ENCODE results near the gene ZFP36L1. TPM values are rescaled to one million over a fixed set of nuclear protein-coding genes. Genes with fewer than 3 reads are reported as not detected.
A peak's percentile ranks its signal among the peaks of the same experiment; 100 is the strongest.

The ZFP36L1 gene
- total RNA-seq, 1 experiment from 2014 or later: 94.8 TPM

DNA sequence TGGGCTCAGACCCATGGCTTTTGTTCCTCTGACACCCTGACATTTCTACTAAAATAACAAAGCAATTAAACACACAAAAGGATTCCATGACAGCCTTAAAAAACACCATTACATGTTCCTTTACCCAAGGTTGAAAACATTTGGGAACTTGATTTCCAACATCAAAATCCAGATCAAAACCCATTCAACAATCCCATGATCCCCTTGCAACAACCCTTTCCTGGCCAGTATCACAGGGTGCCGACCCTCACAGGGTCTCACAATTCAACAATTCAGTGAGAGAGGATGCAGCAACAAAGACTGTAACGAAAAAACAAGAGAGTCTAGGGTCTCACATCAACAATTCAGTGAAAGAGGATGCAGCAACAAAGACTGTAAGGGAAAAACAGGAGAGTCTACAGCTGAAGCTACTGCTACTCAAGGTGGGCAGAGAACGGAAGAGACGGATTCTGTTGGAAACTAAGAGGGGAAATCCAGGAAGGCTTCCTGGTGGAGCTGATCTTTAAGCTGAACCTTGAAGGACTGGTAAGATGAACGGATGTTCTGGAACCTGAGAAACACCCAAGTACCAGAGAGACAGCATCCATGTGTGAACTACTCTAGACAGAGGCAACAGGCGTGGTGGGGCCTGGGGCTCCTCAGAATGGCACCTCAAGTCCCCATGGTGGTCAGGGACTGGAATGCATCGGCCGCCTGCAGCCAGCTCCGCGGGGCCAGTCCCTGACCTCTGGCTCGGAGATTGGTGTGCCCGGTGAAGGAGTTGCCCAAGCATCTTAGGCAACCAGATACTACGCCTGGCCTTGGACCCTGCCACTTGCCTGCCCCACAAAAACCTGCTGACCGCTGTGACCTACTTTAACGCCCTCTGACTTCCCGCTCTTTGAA is 22.7 kb upstream of the ZFP36L1 start:
- Mint-ChIP-seq H3K36me3 (ENCODE audit: insufficient read depth, unreplicated experiment) (peaks cover 5% of the 10 kb centered on the region), H3K9me3 (ENCODE audit: unreplicated experiment) (no peaks in the 10 kb centered on the region), H3K4me3 (ENCODE audit: unreplicated experiment) (peak overlapping the region; percentile 77), H3K27ac (ENCODE audit: unreplicated experiment) (peak overlapping the region; percentile 90), H3K4me1 (ENCODE audit: low read depth, unreplicated experiment) (peaks cover 18% of the 10 kb centered on the region), H3K27me3 (ENCODE audit: insufficient read depth, unreplicated experiment) (no peaks in the 10 kb centered on the region)
- BruUV-seq (replicated peaks): no TSS peak
- intact Hi-C loops (cut with micrococcal nuclease; ENCODE audit: unreplicated experiment): loop anchor here (1.0 to 10.0 kb wide), 9 partner anchors 22 to 979 kb away; partner anchors contain the start of gene ZFP36L1
- TF ChIP-seq, protein P1, sequence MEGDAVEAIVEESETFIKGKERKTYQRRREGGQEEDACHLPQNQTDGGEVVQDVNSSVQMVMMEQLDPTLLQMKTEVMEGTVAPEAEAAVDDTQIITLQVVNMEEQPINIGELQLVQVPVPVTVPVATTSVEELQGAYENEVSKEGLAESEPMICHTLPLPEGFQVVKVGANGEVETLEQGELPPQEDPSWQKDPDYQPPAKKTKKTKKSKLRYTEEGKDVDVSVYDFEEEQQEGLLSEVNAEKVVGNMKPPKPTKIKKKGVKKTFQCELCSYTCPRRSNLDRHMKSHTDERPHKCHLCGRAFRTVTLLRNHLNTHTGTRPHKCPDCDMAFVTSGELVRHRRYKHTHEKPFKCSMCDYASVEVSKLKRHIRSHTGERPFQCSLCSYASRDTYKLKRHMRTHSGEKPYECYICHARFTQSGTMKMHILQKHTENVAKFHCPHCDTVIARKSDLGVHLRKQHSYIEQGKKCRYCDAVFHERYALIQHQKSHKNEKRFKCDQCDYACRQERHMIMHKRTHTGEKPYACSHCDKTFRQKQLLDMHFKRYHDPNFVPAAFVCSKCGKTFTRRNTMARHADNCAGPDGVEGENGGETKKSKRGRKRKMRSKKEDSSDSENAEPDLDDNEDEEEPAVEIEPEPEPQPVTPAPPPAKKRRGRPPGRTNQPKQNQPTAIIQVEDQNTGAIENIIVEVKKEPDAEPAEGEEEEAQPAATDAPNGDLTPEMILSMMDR (IDR thresholded peaks at IDR 0.05; ENCODE audit: insufficient read depth in 1 of 2, low read depth in 1 of 2, low read length in 1 of 2, severe bottlenecking in 1 of 2, unreplicated experiment in 1 of 2): no peak
- DNase-seq: peak in 1 of 2 experiments; percentile 42
- ChIA-PET CTCF (interaction anchor here (0.5 to 3.1 kb wide), 8 partner anchors 9 to 566 kb away, joined by 3 to 12 read pairs (median 4); no protein-coding TSS in a partner anchor), POLR2A (interaction anchor here (1.9 kb wide), 1 partner anchor 22 kb away, joined by 14 read pairs; the partner anchor contains the start of gene ZFP36L1)
- H3K4me1 ChIP-seq: peaks cover 27% of the 10 kb centered on the region
- no peaks in the 10 kb centered on the region for H3K9me3 ChIP-seq
- H3K4me3 ChIP-seq (ENCODE audit: low read depth, low read length): peak overlapping the region; percentile 53
- no peaks in the 10 kb centered on the region; the same call in 1 of the 2 replicates for H3K36me3 ChIP-seq (ENCODE audit: control insufficient read depth, insufficient read depth, low read length)
- H3K27me3 ChIP-seq (replicated peaks; ENCODE audit: control insufficient read depth, insufficient read depth, low read length): no peaks in the 10 kb centered on the region

DNA sequence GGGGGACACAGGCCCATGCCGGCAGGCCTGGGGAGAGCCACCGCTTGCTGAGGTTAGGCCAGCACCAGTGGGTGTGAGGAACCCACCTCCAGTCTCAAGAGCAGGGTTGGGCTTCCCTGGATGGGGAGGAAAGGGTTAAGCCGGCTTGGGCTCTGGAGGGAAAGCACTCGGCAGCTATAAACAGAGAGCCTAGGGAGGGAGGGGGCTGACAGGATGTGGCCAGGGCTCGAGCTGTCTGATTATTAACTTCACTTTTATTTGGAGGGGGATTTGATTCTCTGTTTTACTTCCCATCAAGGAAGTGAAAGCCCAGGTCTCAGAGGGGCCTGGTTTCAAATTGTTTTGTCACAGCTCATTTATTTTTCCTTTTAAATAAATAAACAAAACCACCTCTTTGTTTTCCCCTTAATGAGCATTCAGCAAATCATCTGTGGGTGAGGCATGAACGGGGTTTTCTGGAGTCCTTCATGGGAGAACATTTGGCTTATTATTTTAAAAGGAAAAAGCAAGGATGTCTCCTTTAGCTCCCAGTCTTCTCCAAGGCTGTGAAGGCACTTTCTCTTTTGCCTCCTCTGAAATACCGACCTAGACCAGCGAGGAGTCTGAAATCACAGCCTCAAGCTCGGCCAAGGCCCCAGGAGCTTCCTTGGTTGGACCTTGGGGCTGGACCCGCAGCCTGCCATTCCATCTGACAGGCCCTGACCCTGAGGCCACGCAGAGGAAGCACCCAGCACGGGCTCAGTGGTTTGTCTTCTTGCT is 21.9 kb upstream of the ZFP36L1 start:
- BruUV-seq (replicated peaks): TSS peak; percentile 59

More for the DNA sequence above, 21.9 kb upstream of the ZFP36L1 start:
- ChIA-PET POLR2A (interaction anchor here (1.0 to 1.1 kb wide), 2 partner anchors 22 to 877 kb away, joined by 3 to 12 read pairs; partner anchors contain the start of gene ZFP36L1), CTCF (interaction anchor here (1.0 to 3.1 kb wide), 6 partner anchors 10 to 565 kb away, joined by 4 to 12 read pairs (median 4); no protein-coding TSS in a partner anchor)
- Mint-ChIP-seq H3K9me3 (ENCODE audit: unreplicated experiment) (no peaks in the 10 kb centered on the region), H3K4me3 (ENCODE audit: unreplicated experiment) (peak overlapping the region; percentile 77), H3K36me3 (ENCODE audit: insufficient read depth, unreplicated experiment) (peaks cover 5% of the 10 kb centered on the region), H3K4me1 (ENCODE audit: low read depth, unreplicated experiment) (peaks cover 18% of the 10 kb centered on the region), H3K27me3 (ENCODE audit: insufficient read depth, unreplicated experiment) (no peaks in the 10 kb centered on the region), H3K27ac (ENCODE audit: unreplicated experiment) (peak overlapping the region; percentile 90)
- no peak overlapping the region for H3K4me3 ChIP-seq (ENCODE audit: low read depth, low read length)
- intact Hi-C loops (cut with micrococcal nuclease; ENCODE audit: unreplicated experiment): loop anchor here (2.0 to 10.0 kb wide), 5 partner anchors 98 to 870 kb away; no protein-coding TSS in a partner anchor
- TF ChIP-seq, protein P1 (IDR thresholded peaks at IDR 0.05; ENCODE audit: insufficient read depth in 1 of 2, low read depth in 1 of 2, low read length in 1 of 2, severe bottlenecking in 1 of 2, unreplicated experiment in 1 of 2): no peak
- no peaks in the 10 kb centered on the region for H3K9me3 ChIP-seq
- peak; percentile 66 to 70 for DNase-seq
- no peaks in the 10 kb centered on the region for H3K27me3 ChIP-seq (replicated peaks; ENCODE audit: control insufficient read depth, insufficient read depth, low read length)
- H3K36me3 ChIP-seq (ENCODE audit: control insufficient read depth, insufficient read depth, low read length): no peaks in the 10 kb centered on the region; the same call in 1 of the 2 replicates
- H3K4me1 ChIP-seq: peaks cover 27% of the 10 kb centered on the region

Data from Caco-2 (cell line).